GM23248 (cell line): ENCODE results near the gene PPP3R1.

Source experiments
- EZH2 ChIP-seq: fragments of 200-600 bp; sonication (generic); IDR thresholded peaks from 2 replicates; pipeline ENCODE4 v1.6.1; 2018; ENCODE audit warnings: antibody characterized with exemption, mild to moderate bottlenecking; ENCODE audit not compliant: insufficient read depth, poor library complexity, severe bottlenecking
- EZH2phosphoT487 ChIP-seq: fragments of 200-600 bp; sonication (generic); IDR thresholded peaks from 2 replicates; pipeline ENCODE4 v1.6.1; 2018; ENCODE audit warnings: antibody characterized with exemption, moderate library complexity, mild to moderate bottlenecking, low read depth; ENCODE audit not compliant: insufficient read depth

- TF ChIP-seq EZH2 (no peak), EZH2phosphoT487 (no peak)
Observed at GRCh38 chr2:68282811-68283418, 30.6 kb upstream of the PPP3R1 start.
